Naive thymus-derived CD4-positive, alpha-beta T cell (primary cell): ENCODE data around the gene ALDH2. TPM values are rescaled to one million over a fixed set of nuclear protein-coding genes. Genes with fewer than 3 reads are reported as not detected.
"Not testable (repeated sequence)": the region's sequence is repeated elsewhere in the genome, so short reads cannot be mapped to it uniquely, and the experiment has no call there.

Experiments
- ATAC-seq: fragments of 150-1000 bp; cut with Tn5 transposase; 2 replicates; pipeline ENCODE4 v1.10.0; 2021; ENCODE audit warnings: mild to moderate bottlenecking, moderate library complexity
- CTCF ChIA-PET: fragments of 350-600 bp; sonication (Branson Sonifier 250); formaldehyde crosslinking; loops from one replicate; lab custom pipeline; 2021; ENCODE audit warnings: antibody characterized with exemption; lab: Charles Lee
- POLR2A ChIA-PET: fragments of 350-600 bp; sonication (Branson Sonifier 250); formaldehyde crosslinking; loops from one replicate; lab custom pipeline; 2021; ENCODE audit warnings: antibody characterized with exemption, inconsistent platforms; lab: Charles Lee
- DNase-seq, 9 donors: peaks; one replicate each; pipeline versions ENCODE4 v3.0.0 to v3.0.0-alpha.2; 2020 to 2022; ENCODE audit warnings: mixed read lengths in 1 of 9
- H3K27ac ChIP-seq: one replicate; pipeline ENCODE4 v1.7.0; 2013; ENCODE audit warnings: mild to moderate bottlenecking, low read depth, low read length, moderate library complexity
- H3K27me3 ChIP-seq, 2 donors: one replicate each; pipeline ENCODE4 v1.7.0; 2013; ENCODE audit warnings: low read length in 2 of 2, mild to moderate bottlenecking in 2 of 2, moderate library complexity in 2 of 2; ENCODE audit not compliant: control insufficient read depth in 2 of 2, insufficient read depth in 2 of 2
- H3K36me3 ChIP-seq, 3 experiments: 1 replicate in 2 of 3; 2 replicates in 1 of 3; pipeline ENCODE4 v1.7.0; 2013; ENCODE audit warnings: low read length in 3 of 3, mild to moderate bottlenecking in 3 of 3, moderate library complexity in 1 of 3; ENCODE audit not compliant: insufficient read depth in 3 of 3, control insufficient read depth in 2 of 3
- H3K4me1 ChIP-seq, 2 donors: one replicate each; pipeline ENCODE4 v1.7.0; 2013; ENCODE audit warnings: low read length in 2 of 2, mild to moderate bottlenecking in 2 of 2, moderate library complexity in 1 of 2; ENCODE audit not compliant: control insufficient read depth in 2 of 2, insufficient read depth in 2 of 2
- H3K4me3 ChIP-seq: 2 replicates; pipeline ENCODE4 v1.7.0; 2013; ENCODE audit warnings: mild to moderate bottlenecking, low read length
- H3K9me3 ChIP-seq, 3 experiments: 1 replicate in 2 of 3; 2 replicates in 1 of 3; pipeline ENCODE4 v1.7.0; 2013; ENCODE audit warnings: low read length in 3 of 3; ENCODE audit not compliant: control insufficient read depth in 2 of 3
- H3K27ac Mint-ChIP-seq, 9 donors: one replicate each; pipeline ENCODE4 v1.8.0; 2020 to 2022; ENCODE audit warnings: mixed read lengths in 9 of 9, mild to moderate bottlenecking in 8 of 9, moderate library complexity in 5 of 9, inconsistent platforms in 2 of 9
- H3K27me3 Mint-ChIP-seq, 5 donors: one replicate each; pipeline ENCODE4 v1.8.0; 2021 to 2022; ENCODE audit warnings: mixed read lengths in 5 of 5, mild to moderate bottlenecking in 1 of 5
- H3K36me3 Mint-ChIP-seq, 5 donors: one replicate each; pipeline ENCODE4 v1.8.0; 2020 to 2022; ENCODE audit warnings: mixed read lengths in 5 of 5, mild to moderate bottlenecking in 3 of 5, inconsistent platforms in 1 of 5
- H3K4me1 Mint-ChIP-seq, 7 donors: one replicate each; pipeline ENCODE4 v1.8.0; 2020 to 2022; ENCODE audit warnings: mixed read lengths in 7 of 7, mild to moderate bottlenecking in 3 of 7, inconsistent platforms in 1 of 7
- H3K4me3 Mint-ChIP-seq, 10 donors: one replicate each; pipeline ENCODE4 v1.8.0; 2020 to 2022; ENCODE audit warnings: mild to moderate bottlenecking in 10 of 10, mixed read lengths in 10 of 10, moderate library complexity in 6 of 10, inconsistent platforms in 2 of 10
- H3K9me3 Mint-ChIP-seq, 11 donors: one replicate each; pipeline ENCODE4 v1.8.0; 2020 to 2022; ENCODE audit warnings: mixed read lengths in 11 of 11, mild to moderate bottlenecking in 4 of 11, inconsistent platforms in 1 of 11, moderate library complexity in 1 of 11
- intact Hi-C, 2 donors: fragments of 100-400 bp; cut with micrococcal nuclease; formaldehyde crosslinking; loops; one replicate each; pipeline ENCODE4 v1.15.1; 2023
- polyA plus RNA-seq, 2 donors: library from polyadenylated mRNA; unstranded; fragments of 300-500 nt; fragmentation: Illumina TruSeq; gene quantifications; one replicate each; pipeline ENCODE4 v1.2.3, GENCODE V29; 2021
- total RNA-seq, 6 experiments: library from RNA in 5 of 6; stranded (reverse) in 5 of 6; gene quantifications; 1 replicate in 5 of 6; 2 replicates in 1 of 6; pipeline ENCODE4 v1.2.3 and lab custom pipeline; 2021 to 2026

Gene ALDH2
- total RNA-seq (10 to 100 TPM in 1 of 5 experiments, 1 to 10 TPM in 3, under 1 TPM in 1; 0.46 to 69.3 (median 3.4) TPM), polyA plus RNA-seq (under 1 TPM; 0.89 to 0.99 TPM), total RNA-seq (lab: John Stamatoyannopoulos, UW) (0.40 reads per million)

- H3K4me3 Mint-ChIP-seq: peak within 1 kb of the TSS; percentile 62 to 91 (median 84)
- H3K9me3 Mint-ChIP-seq: peaks cover 0 to 5% (median 0%) of the 10 kb centered on the region in 11 donors
- peak within 1 kb of the TSS in 3 of 9 donors; percentile 2 to 65 (median 5) for H3K27ac Mint-ChIP-seq
- Histone ChIP-seq H3K9me3 (no peaks in the 10 kb centered on the region), H3K27me3 (peaks cover 0 to 3% of the 10 kb centered on the region in 2 donors), H3K4me1 (peaks cover 0 to 8% of the 10 kb centered on the region in 2 donors), H3K27ac (no peak within 1 kb of the TSS), H3K4me3 (peak within 1 kb of the TSS; percentile 47), H3K36me3 (no peaks in the 10 kb centered on the region)
- intact Hi-C loops: loop anchor here in 1 of 2 donors (5.0 kb wide), 1 partner anchor 46 kb away; no protein-coding TSS in a partner anchor
- H3K36me3 Mint-ChIP-seq: peaks cover 0 to 4% (median 3%) of the 10 kb centered on the region in 5 donors
- peaks cover 11 to 23% (median 15%) of the 10 kb centered on the region in 7 donors for H3K4me1 Mint-ChIP-seq
- ChIA-PET POLR2A (interaction anchor here (1.5 kb wide), 1 partner anchor 74 kb away, joined by 3 read pairs; no protein-coding TSS in a partner anchor), CTCF (no interaction called here)
- ATAC-seq (peak; percentile 81), DNase-seq (peak in 6 of 9 donors; percentile 2 to 39 (median 14))
- H3K27me3 Mint-ChIP-seq: peaks cover 34 to 55% (median 47%) of the 10 kb centered on the region in 5 donors
Measured at GRCh38 chr12:111766608-111767361, at the start of gene ALDH2. Gene ALDH2 (plus strand): TSS chr12:111766933. CDS start chr12:111766983, 50 bp downstream.

GRCh38 chr12:111719316-111719715, 47.4 kb upstream of the ALDH2 start:
- H3K4me1 Mint-ChIP-seq, H3K9me3 ChIP-seq, intact Hi-C loops, H3K9me3 Mint-ChIP-seq, ATAC-seq, H3K27me3 ChIP-seq, H3K27ac Mint-ChIP-seq, H3K4me3 Mint-ChIP-seq, H3K4me1 ChIP-seq, DNase-seq, H3K4me3 ChIP-seq, CTCF ChIA-PET, H3K27me3 Mint-ChIP-seq, H3K27ac ChIP-seq, POLR2A ChIA-PET: not testable (repeated sequence)
- peaks cover 0 to 42% (median 6%) of the 10 kb centered on the region in 3 experiments for H3K36me3 ChIP-seq
- peaks cover 4 to 29% (median 11%) of the 10 kb centered on the region in 5 donors for H3K36me3 Mint-ChIP-seq

- POLR2A ChIA-PET: no interaction called here
Measured at GRCh38 chr12:111720457-111720856, 46.3 kb upstream of the ALDH2 start.

GRCh38 chr12:111723646-111724360, 42.9 kb upstream of the ALDH2 start:
- H3K27ac ChIP-seq, H3K4me3 ChIP-seq, H3K27ac Mint-ChIP-seq, ATAC-seq, H3K9me3 ChIP-seq, H3K4me1 ChIP-seq, intact Hi-C loops, H3K4me1 Mint-ChIP-seq, H3K27me3 Mint-ChIP-seq, DNase-seq, H3K9me3 Mint-ChIP-seq, H3K4me3 Mint-ChIP-seq, H3K27me3 ChIP-seq, CTCF ChIA-PET: not testable (repeated sequence)
- POLR2A ChIA-PET: interaction anchor here (0.7 kb wide), 1 partner anchor 30 kb away, joined by 7 read pairs; no protein-coding TSS in a partner anchor
- peaks cover 0 to 29% (median 2%) of the 10 kb centered on the region in 3 experiments for H3K36me3 ChIP-seq
- H3K36me3 Mint-ChIP-seq: peaks cover 0 to 33% (median 12%) of the 10 kb centered on the region in 5 donors

More at GRCh38 chr12:111720457-111720856, 46.3 kb upstream of the ALDH2 start:
- H3K27me3 ChIP-seq: no peaks in the 10 kb centered on the region
- no peak overlapping the region for H3K4me3 ChIP-seq
- no peak for ATAC-seq
- peaks cover under 1 to 30% (median 12%) of the 10 kb centered on the region in 5 donors for H3K36me3 Mint-ChIP-seq
- peaks cover 0 to 36% (median 6%) of the 10 kb centered on the region in 3 experiments for H3K36me3 ChIP-seq
- intact Hi-C loops: no loop called here
- no peaks in the 10 kb centered on the region for H3K9me3 ChIP-seq
- no peak overlapping the region for H3K27ac ChIP-seq
- peak overlapping the region in 1 of 9 donors; percentile 9 for H3K27ac Mint-ChIP-seq
- no peaks in the 10 kb centered on the region for H3K4me1 Mint-ChIP-seq
- CTCF ChIA-PET: no interaction called here
- H3K4me1 ChIP-seq: no peaks in the 10 kb centered on the region
- no peaks in the 10 kb centered on the region for H3K9me3 Mint-ChIP-seq
- H3K27me3 Mint-ChIP-seq: no peaks in the 10 kb centered on the region
- no peak overlapping the region for H3K4me3 Mint-ChIP-seq
- no peak for DNase-seq

GRCh38 chr12:111728795-111729194, 37.9 kb upstream of the ALDH2 start:
- Mint-ChIP-seq H3K27ac (no peak overlapping the region), H3K27me3 (no peaks in the 10 kb centered on the region), H3K36me3 (peaks cover 9 to 56% (median 12%) of the 10 kb centered on the region in 5 donors), H3K4me1 (no peaks in the 10 kb centered on the region), H3K4me3 (no peak overlapping the region), H3K9me3 (no peaks in the 10 kb centered on the region)
- Histone ChIP-seq H3K4me1 (no peaks in the 10 kb centered on the region), H3K27me3 (no peaks in the 10 kb centered on the region), H3K36me3 (peaks cover 0 to 48% (median 0%) of the 10 kb centered on the region in 3 experiments), H3K9me3 (no peaks in the 10 kb centered on the region), H3K27ac (no peak overlapping the region), H3K4me3 (no peak overlapping the region)
- POLR2A ChIA-PET: no interaction called here
- DNase-seq (no peak), ATAC-seq (no peak)
- intact Hi-C loops: no loop called here
- CTCF ChIA-PET: interaction anchor here (0.7 kb wide), 1 partner anchor 37 kb away, joined by 4 read pairs; no protein-coding TSS in a partner anchor

GRCh38 chr12:111730420-111730819, 36.3 kb upstream of the ALDH2 start:
- ATAC-seq: no peak
- Histone ChIP-seq H3K4me1 (no peaks in the 10 kb centered on the region), H3K27ac (no peak overlapping the region), H3K36me3 (peaks cover 0 to 52% (median 0%) of the 10 kb centered on the region in 3 experiments), H3K4me3 (no peak overlapping the region), H3K9me3 (no peaks in the 10 kb centered on the region), H3K27me3 (no peaks in the 10 kb centered on the region)
- no peak for DNase-seq
- POLR2A ChIA-PET: no interaction called here
- CTCF ChIA-PET: no interaction called here
- peak overlapping the region in 1 of 10 donors; percentile 21 for H3K4me3 Mint-ChIP-seq
- no peak overlapping the region for H3K27ac Mint-ChIP-seq
- intact Hi-C loops: no loop called here
- H3K36me3 Mint-ChIP-seq: peaks cover 6 to 53% (median 14%) of the 10 kb centered on the region in 5 donors
- no peaks in the 10 kb centered on the region for H3K4me1 Mint-ChIP-seq
- no peaks in the 10 kb centered on the region for H3K27me3 Mint-ChIP-seq
- H3K9me3 Mint-ChIP-seq: no peaks in the 10 kb centered on the region
